ENCODE results near the gene TUBE1. TPM values are rescaled to one million over a fixed set of nuclear protein-coding genes. Genes with fewer than 3 reads are reported as not detected.

Gene TUBE1
- 11.4 and 15.9 TPM in 2 replicates for total RNA-seq

DNA sequence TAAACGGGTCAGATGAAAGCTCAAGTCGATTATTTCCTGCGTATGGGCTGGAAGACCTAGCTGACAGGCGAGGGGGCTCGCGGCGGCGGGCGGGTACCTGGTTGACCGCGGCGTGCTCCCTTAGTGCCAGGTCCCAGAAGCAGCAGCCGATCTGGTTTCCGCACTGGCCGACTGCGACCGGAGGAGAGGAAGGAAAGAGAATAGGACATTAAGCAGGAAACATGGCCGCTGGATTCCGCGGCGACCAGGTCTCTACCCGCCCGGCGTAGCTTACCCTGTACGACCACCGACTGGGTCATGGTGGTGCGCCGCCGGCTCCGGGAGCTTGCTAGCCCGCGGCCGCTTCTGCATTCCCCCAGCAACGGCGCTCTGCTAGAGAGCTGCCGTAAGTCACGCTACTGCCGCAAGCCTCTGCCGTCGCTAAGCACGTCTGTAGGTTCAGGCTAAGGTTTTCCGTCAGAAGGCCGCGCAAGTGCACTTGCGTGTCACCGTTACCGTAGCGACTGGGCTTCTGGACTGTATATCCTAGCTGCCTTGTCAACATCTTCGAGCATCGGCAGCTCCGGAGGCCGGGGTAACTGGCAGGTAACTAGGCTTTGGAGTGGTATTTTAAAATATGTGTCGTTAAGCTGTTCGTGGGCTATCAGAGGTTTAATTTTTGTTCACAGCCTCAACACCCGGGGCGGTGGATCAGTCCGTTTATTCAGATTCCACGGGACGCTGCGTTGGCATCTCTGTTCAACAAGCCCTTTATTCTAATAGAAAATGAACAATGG is at the start of gene TUBE1, which contains the start of gene FAM229B:
TUBE1 (minus strand) TSS at position 347 of the 776 bp plus-strand sequence; CDS start at position 299, 48 bp downstream.
FAM229B (plus strand) TSS at position 456 of the 776 bp plus-strand sequence. CDS start 11,693 bp downstream, outside the sequence.

DNA sequence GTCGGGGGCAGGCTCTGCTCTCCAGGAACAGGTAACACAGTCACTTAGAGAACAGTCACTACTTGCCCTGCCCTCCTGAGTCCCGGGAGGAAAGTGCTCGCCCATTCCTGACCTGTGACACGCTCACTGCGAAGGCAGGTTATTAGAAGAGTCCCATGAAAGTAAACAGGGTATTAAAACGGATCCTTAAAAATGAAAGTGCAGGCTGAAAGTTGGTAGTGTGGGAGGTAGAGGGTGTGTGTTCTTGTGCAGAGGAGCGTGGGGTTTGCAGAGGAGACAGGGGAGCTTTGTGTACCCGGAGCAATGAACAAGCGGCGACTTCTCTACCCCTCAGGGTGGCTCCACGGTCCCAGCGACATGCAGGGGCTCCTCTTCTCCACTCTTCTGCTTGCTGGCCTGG is 33.3 kb downstream of the TUBE1 start, which contains the start of gene CCN6:
CCN6 (plus strand) TSS at position 104 of the 400 bp plus-strand sequence; CDS start at position 358, 254 bp downstream.

Other genes starting within 250 kb of the TUBE1 start
- gene FYN, start 214.0 kb downstream of the TUBE1 start, total RNA-seq, result 71.6 and 102 TPM in 2 replicates
- gene CCN6, start 33.4 kb downstream of the TUBE1 start, total RNA-seq, result not detected in 2 replicates
- gene FAM229B, start 109 bp upstream of the TUBE1 start, total RNA-seq, result 3.8 and 5.5 TPM in 2 replicates
- 0.22 and 1.2 TPM in 2 replicates for gene LAMA4, start 167.1 kb upstream of the TUBE1 start, total RNA-seq